ENCODE measurements around the gene C1QBP.
A peak's percentile ranks its signal among the peaks of the same experiment; 100 is the strongest.

C1QBP gene

GRCh38 chr17:5419959-5420653, 18.8 kb downstream of the C1QBP start, which contains the start of gene RPAIN:
Gene RPAIN (plus strand): TSS chr17:5420182. CDS start chr17:5420211, 29 bp downstream.
- TF ChIP-seq, protein P1, sequence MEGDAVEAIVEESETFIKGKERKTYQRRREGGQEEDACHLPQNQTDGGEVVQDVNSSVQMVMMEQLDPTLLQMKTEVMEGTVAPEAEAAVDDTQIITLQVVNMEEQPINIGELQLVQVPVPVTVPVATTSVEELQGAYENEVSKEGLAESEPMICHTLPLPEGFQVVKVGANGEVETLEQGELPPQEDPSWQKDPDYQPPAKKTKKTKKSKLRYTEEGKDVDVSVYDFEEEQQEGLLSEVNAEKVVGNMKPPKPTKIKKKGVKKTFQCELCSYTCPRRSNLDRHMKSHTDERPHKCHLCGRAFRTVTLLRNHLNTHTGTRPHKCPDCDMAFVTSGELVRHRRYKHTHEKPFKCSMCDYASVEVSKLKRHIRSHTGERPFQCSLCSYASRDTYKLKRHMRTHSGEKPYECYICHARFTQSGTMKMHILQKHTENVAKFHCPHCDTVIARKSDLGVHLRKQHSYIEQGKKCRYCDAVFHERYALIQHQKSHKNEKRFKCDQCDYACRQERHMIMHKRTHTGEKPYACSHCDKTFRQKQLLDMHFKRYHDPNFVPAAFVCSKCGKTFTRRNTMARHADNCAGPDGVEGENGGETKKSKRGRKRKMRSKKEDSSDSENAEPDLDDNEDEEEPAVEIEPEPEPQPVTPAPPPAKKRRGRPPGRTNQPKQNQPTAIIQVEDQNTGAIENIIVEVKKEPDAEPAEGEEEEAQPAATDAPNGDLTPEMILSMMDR (conservative IDR thresholded peaks at IDR 0.05; ENCODE audit: low read length), result no peak
- peak within 1 kb of the TSS; percentile 94 for H3K4me3 ChIP-seq (ENCODE audit: low read length)
- DNase-seq (ENCODE audit: low read depth), result peak; percentile 70

- H3K4me3 ChIP-seq (ENCODE audit: low read length), result peak within 1 kb of the TSS; percentile 94
- TF ChIP-seq, protein P1 (conservative IDR thresholded peaks at IDR 0.05; ENCODE audit: low read length), result no peak
- peak; percentile 96 for DNase-seq (ENCODE audit: low read depth)
These were observed 19.5 kb downstream of the C1QBP start, which contains the start of gene NUP88 for GRCh38 chr17:5419356-5419958. Gene NUP88 (minus strand): TSS chr17:5419662. CDS start chr17:5419650, 12 bp downstream.

DNA sequence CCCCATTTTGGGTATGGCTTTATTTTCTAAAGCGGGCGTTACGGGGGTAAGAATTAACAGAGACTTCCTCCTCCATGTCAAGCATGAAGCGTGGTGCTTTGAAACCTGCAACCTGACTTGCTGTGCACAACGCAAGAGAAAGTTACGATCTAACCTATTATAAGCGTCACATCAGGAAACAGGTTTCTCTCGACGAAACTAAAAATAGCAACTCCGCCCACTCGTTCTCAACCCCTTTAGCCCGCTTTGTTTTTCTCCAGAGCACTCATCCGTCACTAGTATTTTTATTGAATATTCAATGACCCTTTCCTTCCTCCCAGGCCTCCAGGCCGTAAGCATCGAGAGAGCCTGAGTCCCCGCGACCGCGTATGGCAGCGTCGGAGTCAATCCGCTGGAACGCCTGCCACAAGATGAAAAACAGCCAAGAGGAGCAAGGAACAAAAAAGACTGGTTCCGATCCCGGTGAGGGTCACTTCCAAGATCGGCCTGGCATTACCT, 20.0 kb downstream of the C1QBP start:
- peak overlapping the region; percentile 94 for H3K4me3 ChIP-seq (ENCODE audit: low read length)
- DNase-seq (ENCODE audit: low read depth), result no peak
- TF ChIP-seq, protein P1 (conservative IDR thresholded peaks at IDR 0.05; ENCODE audit: low read length), result no peak

DNA sequence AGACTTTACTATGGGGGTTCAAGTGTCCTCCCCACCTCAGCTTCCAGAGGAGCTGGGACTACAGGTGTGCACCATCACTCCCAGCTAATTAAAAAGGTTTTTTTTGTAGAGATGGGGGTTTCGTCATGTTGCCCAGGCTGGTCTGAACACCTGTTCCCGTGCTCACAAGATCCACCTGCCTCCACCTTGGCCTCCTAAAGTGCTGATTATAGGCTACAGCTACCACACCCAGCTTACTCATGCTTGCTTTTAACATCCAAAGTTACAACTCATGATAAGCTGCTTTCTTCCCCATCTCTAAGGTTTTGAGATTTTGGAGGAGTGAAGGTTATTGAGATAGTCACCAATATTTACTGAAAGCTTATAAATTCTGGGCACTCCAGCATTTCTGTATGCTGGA, 22.1 kb downstream of the C1QBP start:
- TF ChIP-seq, protein P1 (conservative IDR thresholded peaks at IDR 0.05; ENCODE audit: low read length), result no peak
- no peak overlapping the region for H3K4me3 ChIP-seq (ENCODE audit: low read length)
- DNase-seq (ENCODE audit: low read depth), result no peak

GRCh38 chr17:5413682-5414081, 25.3 kb downstream of the C1QBP start:
- DNase-seq (ENCODE audit: low read depth), result peak; percentile 89
- TF ChIP-seq, protein P1 (conservative IDR thresholded peaks at IDR 0.05; ENCODE audit: low read length), result no peak
- no peak overlapping the region for H3K4me3 ChIP-seq (ENCODE audit: low read length)

DNA sequence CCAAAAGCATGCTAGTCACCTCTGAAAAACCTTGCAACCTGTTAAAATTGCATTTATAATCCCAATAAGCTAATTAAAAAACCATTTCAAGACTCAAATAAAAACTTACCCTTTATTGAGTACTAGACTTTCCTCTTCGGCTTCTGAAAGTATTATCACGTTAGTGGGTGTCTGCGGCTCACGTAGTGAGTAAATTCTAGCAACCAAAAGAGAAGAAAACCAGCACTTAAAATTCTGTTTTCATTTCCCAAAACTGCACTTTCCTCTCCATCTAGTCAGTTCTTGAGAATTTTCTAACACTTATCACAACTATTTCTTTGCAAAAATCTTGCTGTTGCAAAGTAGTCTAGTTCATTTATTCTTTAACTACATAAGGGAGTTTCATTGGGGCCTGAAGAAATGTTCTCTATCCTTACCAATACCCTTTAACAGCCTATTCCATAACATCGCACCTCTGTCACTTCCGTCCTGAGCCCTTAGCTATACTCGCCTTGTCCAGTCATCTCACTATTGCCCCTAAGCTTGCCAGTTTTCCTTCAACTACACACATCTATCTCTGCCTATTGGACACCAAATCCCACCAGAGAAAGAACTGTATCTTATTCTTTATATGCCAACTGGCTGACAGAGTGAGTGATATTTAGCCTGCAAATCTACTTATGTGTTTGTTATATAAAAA, 28.2 kb downstream of the C1QBP start:
- no peak for DNase-seq (ENCODE audit: low read depth)
- TF ChIP-seq, protein P1 (conservative IDR thresholded peaks at IDR 0.05; ENCODE audit: low read length), result no peak
- H3K4me3 ChIP-seq (ENCODE audit: low read length), result no peak overlapping the region
